HG03064 (cell line): ENCODE data around the gene BCAS3.

Experiments used
- ATAC-seq: cut with Tn5 transposase; IDR thresholded peaks from one replicate; pipeline ENCODE4 v1.9.1; 2021; ENCODE audit warnings: low read depth; ENCODE audit not compliant: unreplicated experiment

Gene BCAS3

DNA sequence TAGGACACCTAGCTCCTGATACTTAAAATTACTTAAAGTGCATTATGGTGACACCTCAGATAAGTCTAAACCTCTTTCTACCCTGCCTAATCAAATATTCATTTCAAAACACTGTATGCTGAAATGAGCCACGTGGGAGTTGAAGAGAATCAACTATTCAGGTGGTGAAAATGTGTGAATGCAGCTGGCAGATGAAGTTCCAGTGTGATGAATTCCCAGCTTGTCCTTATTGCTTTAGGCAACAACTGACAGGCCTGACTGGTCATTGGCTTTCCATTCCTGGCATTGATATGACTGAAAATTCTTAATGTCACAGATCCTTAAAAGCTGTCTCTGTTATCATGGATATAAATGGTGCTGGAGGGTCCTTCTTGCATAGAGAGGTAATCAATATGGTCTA, 420.1 kb downstream of the BCAS3 start:
- no peak for ATAC-seq

DNA sequence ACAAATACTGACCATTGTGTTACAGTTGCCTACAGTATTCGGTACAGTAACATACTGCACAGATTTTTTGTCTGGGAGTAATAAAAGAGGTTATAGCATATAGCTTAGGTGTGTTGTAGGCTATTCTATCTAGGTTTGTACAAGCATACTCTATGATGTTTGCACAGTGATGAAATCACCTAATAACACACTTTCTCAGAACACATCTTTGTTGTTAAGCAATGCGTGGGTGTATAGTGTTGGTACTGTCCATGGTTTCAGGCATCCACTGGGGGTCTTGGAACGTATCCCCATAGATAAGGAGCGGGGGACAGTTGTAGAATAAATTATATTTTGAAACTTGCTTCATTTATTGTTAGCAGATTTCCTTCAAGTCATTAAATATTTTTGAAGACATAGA, 428.7 kb downstream of the BCAS3 start:
- no peak for ATAC-seq

DNA sequence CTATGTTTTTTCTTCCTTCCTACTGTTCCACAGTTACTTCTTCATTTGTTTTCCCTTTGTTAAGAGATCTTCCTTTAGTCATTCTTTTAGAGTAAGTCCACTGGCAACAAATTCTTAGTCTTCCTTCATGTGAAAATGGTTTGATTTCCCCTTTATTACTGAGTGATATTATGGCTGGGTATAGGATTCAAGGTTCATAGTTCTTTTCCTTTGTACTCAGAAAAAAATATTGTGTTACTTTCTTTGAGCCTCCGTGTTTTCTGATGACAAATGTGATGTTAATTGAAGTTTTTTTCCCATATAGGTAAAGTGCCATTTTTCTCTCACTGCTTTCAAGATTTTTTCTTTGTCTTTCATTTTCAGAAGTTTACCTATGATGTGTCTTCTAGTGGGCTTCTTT, 438.9 kb downstream of the BCAS3 start:
- ATAC-seq: no peak

DNA sequence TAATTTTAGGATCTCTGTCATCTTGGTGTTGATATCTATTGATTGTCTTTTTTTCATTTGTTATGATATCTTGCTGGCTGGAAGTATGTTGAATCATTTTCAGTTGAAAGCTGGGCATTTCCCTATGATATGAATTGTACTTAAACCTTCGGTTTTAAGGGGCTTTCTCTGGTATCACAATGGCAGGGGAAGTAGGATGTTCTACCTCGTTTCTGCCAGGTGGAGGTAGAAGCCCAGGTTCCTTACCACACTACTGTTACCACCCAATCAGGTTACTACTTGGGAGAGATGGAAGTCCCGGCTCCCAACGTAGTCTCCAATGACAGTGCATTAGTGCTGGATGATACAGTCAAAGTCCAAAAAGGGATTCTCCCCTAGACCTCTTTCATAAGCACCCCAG, 440.3 kb downstream of the BCAS3 start:
- ATAC-seq: no peak

DNA sequence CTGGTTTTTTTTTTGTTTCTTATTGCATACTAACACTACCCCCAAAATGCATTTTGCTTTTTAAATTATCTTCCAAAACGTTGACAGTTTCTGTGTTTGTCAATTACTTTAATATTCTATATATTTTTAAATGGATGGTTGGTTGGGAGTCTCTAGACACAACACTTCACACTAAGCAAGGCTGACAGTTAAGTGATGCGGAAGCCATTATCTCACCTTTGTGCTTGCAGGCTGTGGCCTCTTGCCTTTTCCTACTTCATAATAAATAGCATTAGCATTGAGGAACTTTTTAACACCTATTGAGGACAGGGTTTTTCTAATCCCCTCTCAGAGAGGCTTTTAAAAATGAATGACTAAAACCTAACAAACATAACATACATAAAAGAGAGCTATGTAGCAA, 441.2 kb downstream of the BCAS3 start:
- ATAC-seq: no peak

DNA sequence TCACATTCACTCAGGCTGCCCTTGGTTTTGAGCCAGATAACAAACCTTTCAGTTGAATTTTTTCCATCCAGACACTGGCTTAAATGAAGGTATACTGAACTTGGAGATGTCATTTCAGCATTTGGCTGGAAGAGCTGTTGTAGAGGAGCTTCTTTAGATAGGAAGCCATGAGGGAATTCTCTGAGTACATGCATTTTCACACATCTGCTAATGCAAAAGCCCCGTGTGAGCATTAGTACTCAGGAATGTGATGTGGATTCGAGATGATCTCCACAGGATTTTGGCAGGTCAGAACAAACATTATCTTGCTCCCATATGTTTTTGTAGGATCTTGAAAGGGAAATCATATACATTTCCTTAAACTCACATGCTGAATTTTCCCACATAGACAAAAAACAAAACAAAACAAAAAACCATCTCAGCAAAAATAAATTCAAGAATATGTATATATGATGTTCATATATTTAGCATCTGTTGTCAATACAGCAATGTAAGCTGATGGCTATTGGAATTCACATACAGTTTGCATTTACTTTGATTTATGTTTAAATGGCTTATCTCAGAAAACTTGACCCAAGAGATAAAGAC, 444.8 kb downstream of the BCAS3 start:
- ATAC-seq: no peak

DNA sequence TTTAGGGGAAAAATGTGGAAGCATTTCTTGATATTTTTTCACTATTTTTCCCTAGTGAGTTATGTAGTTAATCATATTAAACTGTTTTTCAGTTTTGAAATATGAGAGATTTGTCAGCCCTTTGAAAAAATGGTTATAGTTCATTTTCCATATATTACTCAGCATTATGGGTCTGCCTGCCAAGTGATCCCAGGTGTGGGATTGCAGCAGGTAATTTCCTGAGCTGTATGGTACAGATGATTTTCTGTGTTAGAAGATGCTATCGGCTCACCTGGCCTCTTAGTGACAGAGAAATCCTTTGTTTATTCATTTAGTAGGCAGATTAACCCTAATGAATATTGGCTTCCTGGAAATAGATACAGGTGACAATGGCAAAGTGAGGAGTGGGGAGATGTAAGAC, 446.9 kb downstream of the BCAS3 start:
- no peak for ATAC-seq

DNA sequence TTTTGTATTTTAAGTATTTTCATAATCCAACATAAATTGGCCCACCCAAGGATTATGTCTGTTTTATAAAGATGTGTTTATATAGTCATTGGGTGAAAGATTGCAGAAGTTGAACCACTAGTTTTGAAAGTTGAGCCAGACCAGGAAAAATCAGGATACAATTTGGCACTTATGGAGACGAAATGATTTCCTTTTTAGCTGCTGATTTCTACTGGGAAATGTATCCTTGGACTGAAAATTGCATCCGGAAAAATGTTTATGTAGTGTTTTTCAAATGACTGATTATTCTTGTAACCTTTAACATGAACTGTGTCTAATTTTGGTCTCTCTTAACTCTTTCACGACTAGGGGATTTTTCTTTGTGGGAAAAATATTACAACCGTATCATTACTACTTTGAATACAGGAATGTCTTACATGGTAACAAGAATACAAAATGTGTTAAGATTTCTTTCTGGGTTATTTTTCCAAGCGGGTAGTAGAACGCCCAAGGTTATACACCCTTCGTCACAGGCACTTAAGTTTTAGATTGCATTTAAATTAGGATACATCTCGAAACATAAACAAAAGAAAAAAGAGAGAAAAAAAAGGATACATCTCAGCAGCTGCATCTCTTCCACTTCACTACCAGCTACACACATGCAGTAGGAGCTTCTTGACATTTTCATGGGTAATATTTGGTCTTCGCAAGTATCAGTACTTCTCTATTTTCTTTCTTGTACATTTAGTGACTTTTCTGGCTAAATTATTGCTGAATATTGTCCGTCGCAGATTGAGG, 449.0 kb downstream of the BCAS3 start:
- ATAC-seq: no peak

DNA sequence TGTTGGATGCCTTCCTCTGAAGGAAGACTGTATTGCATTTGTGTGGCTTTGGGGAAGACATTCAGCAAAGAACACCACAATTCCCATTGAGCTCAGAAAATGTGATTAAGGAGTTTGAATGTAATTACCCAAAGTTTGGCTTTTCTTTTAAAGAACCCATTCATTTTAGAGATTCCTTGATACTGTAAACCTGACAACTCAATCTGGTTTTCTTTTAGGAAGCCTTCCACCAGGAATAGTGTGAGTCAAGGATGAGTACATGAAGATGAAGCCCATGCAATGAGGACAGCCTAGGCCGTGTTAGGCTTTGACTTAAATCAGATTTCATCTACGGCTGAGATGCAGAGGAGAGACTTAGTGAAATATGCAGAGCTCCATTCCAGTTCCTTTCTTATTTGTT, 450.3 kb downstream of the BCAS3 start:
- ATAC-seq: no peak

DNA sequence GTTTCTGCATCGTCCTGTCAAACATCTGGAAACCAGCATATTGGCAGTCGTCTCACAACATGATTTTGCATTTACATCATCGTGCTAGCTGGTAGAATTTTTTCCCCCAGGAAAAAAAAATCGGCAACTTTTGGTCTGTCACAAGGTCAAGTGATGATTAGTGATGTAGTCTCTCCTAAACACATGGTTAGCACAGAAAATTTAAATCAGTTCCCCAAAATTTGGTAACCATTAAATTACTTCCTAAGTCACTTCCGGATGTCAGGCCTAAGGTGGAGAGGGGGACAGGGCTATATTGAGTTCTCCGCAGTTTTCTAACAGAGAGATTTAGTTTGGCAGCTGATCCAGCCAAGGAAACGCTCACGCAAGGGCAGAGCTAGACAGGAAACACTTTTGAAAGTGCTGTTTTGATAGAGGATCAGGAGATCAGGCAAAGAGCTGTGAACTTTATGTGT, 451.0 kb downstream of the BCAS3 start:
- no peak for ATAC-seq

DNA sequence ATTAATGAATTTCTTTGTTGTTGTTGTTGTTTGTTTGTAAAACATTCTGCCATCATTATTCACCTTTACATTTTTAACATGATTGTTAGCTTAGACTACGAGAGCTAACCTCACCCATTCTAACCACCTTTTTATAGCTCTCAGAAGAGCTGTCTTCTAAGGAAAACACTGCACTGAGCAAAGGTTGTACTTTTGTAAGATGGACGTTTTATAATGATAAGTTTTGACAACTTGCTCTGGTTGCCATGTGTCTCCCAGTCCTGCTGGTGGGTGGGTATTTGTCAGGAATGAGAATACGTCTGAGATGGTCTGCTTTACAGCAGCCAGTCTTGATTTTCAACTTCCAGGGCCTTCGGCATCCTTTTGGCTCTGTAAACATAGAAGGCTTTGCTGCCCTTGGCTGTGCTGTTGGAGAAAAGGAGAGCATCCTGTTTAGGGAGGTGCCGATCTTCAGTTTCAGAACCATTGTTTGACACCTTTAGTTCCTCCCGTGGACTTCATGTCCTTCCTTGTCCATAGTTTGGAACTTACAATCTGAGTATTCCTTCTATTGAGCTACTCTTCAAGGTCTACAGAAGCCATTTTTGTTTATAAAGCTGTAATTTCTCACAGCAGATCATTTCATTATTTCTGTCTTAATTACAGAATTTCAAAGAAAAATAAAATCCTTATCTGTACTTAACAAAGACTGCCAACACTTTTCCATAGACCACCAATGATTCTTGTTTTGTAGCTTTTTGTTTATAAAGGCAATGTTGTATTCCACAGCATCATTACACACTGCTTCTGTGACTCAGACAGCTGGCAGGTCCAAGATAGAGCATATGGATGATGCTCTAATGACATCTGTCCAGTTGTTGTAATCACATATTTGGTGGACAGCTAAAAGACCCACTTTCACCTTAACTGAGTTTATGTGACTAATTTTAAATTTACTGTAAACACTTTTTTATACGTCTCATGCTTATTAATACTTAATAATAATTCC, 451.9 kb downstream of the BCAS3 start:
- ATAC-seq: no peak

DNA sequence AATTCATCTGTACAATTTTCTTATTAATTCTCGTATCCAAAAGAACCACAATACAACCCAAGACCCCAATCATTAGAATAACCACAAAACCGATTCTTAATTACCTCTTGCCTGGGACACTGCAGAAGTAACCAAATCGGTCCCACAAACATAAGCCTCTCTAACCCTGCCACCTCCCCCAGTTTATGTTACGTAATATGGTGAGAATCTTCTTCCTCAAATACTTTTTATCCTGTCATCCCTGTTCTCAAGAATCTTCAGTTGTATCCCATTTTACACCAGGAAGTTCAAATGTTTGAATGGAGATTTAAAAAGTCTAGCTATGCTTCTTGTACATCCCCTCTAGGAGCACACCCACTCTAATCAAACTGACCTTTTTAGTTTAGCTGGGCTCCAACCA, 452.7 kb downstream of the BCAS3 start:
- no peak for ATAC-seq

DNA sequence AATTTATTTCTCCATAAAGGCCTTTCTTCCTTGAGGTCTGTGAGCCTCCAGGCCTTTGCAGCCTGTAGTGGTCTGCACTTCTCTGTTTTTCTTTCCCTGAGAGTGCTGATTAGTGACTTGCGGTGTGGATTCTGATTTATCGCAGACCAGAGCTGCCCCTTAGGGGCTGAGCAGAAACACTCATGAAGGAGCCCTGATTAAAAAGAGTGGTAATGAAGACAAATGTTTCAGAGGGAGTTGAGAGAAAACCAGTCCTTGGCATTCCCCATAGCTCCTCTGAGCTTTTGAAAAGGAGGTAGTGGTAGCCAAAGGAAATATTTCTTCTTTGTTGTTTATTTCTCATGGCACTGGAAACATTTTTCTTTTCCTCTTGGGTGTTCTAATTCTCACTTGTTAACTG, 453.9 kb downstream of the BCAS3 start:
- ATAC-seq: no peak

DNA sequence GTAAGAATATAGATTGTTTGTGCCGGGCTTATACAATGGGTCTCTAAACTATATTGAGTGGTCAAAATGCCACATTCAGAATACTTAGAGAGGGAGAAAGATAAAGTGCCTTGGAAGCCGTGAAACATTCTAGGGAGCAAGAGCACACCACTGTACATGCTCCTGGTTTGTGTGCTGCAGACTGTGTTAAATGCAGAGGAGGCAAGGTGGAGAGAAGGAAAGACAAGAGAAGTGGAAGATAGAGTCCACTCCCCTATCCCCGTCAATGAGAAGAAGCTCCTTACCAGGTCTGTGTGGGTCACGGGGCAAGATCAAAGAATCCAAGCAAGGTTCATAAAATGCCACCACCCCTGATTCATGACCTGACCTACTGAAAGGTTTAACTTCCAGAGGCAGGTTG, 454.9 kb downstream of the BCAS3 start:
- no peak for ATAC-seq

DNA sequence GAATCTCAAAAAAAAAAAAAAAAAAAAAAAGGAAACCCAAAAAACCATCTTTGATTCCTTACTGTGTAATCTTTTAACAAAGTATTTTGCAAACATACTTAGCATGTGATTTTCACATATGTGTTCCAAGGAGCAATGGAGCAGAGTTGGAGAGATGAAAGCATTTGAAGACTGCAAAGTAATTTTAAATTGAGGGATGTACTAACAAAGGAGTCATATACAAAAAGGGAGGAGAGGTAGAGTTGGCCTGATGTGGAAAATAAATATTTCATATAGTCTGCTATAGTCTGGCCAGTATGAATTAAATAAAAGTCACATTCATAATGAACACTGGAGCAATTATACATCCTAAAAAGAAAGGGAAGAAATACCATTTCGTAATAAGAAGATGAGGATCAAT, 456.2 kb downstream of the BCAS3 start:
- ATAC-seq: no peak

DNA sequence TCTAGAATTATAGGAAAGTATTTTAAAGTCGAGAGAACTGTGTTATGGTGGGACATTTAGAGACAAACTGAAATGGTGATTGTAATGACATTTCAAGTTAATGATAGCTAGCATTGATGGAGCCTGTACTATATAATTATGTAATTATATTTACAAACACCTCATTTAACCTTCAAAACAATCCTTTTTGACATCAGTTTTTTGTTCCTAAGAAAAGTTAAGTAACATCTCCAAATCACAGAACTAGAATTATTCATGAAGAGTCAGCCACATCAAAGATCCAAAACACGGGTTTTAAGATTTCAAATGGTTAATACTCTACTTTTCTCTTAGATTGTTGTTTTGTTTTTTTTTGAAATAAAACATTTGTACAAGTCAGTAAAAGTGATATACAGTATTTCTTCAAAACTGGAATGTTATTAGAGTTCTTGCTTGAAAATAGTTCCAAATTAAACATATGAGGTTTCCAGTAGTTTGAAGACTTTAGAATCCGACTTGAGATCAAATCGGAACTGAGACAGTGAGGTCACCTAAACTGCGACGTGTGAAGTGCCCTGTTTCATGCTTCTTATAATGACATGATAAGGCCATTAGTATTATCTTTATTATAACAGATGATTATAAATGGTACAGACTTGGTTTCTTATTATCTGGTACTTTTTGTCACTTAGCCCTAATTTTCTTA, 457.0 kb downstream of the BCAS3 start:
- no peak for ATAC-seq

DNA sequence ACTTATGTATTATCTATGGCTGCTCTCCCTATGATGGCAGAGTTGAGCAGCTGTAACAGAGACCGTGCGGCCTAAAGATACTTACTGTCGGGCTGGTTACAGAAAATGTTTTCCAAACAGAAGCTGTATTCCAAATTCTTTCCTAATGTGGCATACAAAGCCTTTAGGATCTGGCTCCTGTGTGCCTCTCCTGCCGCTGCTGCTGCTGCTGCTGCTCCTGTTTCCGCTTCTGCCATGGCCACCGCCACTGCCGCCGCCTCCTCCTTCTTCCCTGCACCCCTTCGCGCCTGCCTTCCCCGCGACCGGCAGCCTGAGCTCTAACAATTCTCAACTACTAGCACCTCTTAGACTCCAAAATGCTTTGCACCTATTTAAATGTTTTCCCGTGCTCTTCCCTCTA, 458.1 kb downstream of the BCAS3 start:
- ATAC-seq: no peak

DNA sequence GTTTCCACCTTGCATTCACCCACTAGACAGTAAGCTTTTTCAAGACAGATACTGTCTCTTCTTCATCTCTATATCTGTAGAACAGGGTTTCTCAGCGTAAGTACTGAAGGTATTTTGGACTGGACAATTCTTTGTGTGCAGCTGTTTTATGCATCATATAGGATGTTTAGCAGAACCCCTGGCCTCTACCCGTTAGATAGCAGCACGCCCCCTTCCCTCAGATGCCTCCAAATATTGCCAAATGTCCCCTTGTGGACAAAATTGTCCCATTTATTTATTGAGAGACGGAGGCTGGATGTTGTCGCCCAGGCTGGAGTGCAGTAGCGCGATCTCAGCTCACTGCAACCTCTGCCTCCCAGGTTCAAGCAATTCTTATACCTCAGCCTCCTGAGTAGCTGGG, 458.6 kb downstream of the BCAS3 start:
- no peak for ATAC-seq

DNA sequence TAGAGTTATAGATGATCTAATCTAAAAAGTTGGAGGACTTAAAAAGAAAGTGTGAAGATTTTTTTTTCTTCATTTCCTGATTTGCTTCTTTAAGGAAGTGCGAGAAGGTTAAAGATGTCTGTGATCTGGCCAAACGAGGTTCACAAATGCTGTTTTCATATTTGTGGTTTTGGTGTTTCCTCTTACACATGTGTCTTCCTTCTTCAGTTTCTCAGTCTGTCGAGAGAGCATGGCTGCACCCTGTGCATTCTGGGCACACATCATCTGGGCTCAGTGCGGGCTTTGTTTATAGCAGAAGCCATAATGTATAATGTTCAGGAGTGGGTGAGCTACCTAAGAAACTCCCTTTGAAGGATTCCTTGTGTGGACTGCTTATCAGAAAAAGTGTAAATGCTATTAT, 461.6 kb downstream of the BCAS3 start:
- peak; percentile 90 for ATAC-seq

DNA sequence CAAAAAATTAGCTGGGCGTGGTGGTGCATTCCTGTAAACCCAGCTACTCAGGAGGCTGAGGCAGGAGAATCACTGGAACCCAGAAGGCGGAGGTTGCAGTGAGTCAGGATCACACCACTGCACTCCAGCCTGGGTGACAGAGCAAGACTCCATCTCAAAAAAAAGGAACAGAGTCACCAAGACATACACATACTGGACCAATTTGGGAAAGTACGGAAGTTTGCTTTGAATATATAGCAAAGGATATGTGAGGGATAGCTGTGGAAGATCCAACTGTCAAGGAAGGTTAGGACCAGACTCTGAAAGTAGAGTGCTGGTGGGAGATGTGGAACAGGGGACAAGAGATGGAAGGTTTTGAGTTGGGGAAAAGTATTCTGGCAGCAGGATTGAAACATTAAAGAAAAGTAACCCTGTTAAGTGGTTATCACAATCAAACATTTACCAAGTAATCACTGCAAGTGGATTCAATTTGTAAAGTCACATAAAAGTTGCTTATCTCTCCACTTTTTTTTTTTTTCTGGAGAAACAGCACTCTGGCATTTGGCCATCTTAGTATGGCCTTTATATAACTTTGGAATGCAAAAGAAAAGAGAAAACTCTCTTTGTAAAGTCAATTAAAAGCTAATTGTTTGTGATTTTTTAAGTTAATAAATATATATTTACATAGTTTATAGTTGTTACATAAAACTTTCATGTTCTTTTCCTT, 462.6 kb downstream of the BCAS3 start:
- no peak for ATAC-seq
